Activated gamma-delta T cell treated with anti-CD3 and anti-CD28 coated beads, Interleukin-2, amount 50 U/mL, for 16 hours (primary cell): Measurements from ENCODE around the gene COX7A2L.

Experiments
- DNase-seq: peaks from one replicate; pipeline ENCODE4 v3.0.0-alpha.2; 2020; ENCODE audit warnings: low read depth

The COX7A2L gene

GRCh38 chr2:42317486-42317885 lies 43.5 kb downstream of the COX7A2L start:
- DNase-seq = no peak

- no peak for DNase-seq
Measured at GRCh38 chr2:42316910-42317309, 44.1 kb downstream of the COX7A2L start.

GRCh38 chr2:42315844-42316470 lies 45.1 kb downstream of the COX7A2L start:
- no peak for DNase-seq

- DNase-seq = no peak
Measured at GRCh38 chr2:42314892-42315468, 46.0 kb downstream of the COX7A2L start.

- DNase-seq = no peak
Measured at GRCh38 chr2:42312106-42312505, 48.9 kb downstream of the COX7A2L start.

GRCh38 chr2:42310007-42310515 lies 51.0 kb downstream of the COX7A2L start:
- no peak for DNase-seq

- no peak for DNase-seq
Measured at GRCh38 chr2:42309366-42309765, 51.7 kb downstream of the COX7A2L start.

- DNase-seq = no peak
Measured at GRCh38 chr2:42307180-42307579, 53.8 kb downstream of the COX7A2L start.

- DNase-seq = no peak
Measured at GRCh38 chr2:42304059-42304713, 56.8 kb downstream of the COX7A2L start.

GRCh38 chr2:42303252-42303651 lies 57.8 kb downstream of the COX7A2L start:
- no peak for DNase-seq

GRCh38 chr2:42300527-42300926 lies 60.5 kb downstream of the COX7A2L start:
- no peak for DNase-seq
